ENCODE data around the gene PNMT.

PNMT gene, protein sequence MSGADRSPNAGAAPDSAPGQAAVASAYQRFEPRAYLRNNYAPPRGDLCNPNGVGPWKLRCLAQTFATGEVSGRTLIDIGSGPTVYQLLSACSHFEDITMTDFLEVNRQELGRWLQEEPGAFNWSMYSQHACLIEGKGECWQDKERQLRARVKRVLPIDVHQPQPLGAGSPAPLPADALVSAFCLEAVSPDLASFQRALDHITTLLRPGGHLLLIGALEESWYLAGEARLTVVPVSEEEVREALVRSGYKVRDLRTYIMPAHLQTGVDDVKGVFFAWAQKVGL

DNA sequence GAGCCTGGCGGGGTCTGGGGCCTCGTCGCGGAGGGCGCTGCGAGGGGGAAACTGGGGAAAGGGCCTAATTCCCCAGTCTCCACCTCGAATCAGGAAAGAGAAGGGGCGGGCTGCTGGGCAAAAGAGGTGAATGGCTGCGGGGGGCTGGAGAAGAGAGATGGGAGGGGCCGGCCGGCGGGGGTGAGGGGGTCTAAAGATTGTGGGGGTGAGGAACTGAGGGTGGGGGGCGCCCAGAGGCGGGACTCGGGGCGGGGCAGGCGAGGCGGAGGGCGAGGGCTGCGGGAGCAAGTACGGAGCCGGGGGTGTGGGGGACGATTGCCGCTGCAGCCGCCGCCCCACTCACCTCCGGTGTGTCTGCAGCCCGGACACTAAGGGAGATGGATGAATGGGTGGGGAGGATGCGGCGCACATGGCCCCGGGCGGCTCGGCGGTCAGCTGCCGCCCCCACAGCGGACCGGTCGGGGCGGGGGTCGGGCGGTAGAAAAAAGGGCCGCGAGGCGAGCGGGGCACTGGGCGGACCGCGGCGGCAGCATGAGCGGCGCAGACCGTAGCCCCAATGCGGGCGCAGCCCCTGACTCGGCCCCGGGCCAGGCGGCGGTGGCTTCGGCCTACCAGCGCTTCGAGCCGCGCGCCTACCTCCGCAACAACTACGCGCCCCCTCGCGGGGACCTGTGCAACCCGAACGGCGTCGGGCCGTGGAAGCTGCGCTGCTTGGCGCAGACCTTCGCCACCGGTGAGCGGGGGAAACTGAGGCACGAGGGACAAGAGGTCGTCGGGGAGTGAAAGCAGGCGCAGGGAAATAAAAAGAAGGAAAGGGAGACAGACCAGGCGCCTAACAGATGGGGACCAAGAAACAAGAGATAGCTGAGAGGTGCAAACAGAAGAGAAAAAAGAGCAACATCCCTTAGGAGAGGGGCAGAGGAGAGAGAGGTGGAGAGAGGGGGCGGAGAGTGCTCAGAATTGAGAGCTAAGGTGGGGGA is at the start of gene PNMT:
PNMT (plus strand) TSS at position 509 of the 980 bp plus-strand sequence; CDS start at position 532, 23 bp downstream.
- DNase-seq = peak; percentile 22

DNA sequence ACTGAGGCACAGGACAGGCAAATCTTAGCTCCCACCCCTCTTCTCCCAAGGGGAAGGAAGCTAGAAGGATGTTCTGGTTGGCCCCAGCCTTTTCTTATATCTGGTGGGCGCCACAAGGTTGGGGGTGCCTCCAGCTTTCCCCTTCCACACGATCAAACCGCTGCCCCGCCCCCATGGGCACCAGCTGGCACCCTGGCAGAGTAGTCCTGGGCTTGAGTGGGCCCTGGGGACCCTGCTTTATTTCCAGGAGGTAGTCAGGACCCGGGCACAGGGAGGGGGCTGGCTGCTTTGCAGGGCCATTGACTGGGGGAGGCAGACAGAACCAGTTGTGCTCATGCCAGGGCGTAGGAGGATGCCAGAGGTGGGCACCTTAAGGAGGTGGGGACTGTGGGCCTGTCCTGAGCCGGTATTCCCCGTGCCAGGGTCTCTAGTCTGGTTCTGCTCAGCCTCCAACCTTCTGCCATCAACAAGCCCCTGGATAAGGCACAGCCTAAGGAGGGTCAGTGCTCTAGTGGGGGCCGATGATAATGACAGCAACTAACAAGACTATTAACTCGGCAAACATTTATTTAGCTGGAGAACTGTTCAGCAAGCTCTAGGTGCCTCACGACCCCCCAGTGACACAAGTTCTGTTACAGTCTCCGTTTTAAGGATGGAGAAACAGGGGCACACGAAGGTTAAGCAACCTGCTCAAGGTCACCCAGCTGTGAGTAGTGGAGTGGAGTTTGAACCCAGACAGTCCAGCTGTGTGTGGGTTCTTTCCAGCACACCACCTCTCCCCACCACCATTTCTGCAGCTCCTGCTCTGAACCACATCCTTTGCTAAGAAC is 49.1 kb upstream of the PNMT start:
- peak; percentile 42 for DNase-seq

DNA sequence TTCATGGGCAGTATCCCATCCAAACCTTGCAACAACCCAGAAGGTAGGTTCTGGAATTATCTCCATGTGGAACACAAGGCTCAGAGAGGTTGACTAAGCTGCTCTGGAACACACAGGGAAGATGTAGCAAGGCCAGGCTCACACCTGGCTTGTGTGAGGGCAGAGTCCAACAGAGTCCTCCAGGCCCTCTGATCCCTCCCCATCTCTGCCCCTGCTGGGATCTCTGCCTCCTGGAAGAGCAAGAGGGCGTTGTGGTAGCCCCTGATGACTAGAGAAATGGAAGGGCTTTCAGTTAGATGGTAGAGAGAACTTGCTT is 48.5 kb upstream of the PNMT start:
- no peak for DNase-seq

GRCh38 chr17:39621523-39622379 is 46.5 kb upstream of the PNMT start:
- DNase-seq = peak; percentile 90

- DNase-seq = no peak
These were observed 45.8 kb upstream of the PNMT start for GRCh38 chr17:39622380-39623006.

DNA sequence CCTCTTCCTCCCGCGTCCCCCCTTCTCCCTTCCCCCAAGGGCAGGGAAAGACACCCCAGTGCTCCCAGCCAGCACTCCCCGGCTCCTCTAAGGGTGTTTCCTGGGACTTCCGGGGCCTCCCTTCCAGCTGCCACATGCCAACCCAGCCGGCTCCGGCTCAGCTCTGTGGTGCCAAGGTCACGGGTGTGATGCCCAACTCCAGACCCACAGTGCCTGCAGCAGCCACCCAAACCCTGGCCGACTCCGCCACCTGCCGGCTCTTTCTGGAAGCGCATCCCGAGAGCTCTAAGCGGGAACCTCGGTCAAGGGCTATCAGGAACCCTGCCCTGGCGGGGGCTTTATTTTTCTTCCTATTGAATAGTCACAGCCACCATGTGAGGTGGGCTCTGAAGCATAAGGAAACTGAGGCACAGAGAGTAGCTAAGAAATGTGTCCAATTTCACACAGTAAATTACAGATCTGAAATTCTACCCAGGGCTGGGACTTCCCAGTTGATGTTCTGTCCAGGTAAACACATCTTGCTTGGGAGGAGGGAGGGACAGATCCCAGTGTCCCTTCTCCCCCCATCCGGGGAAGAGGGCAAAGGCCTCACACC is 44.8 kb upstream of the PNMT start:
- DNase-seq = peak; percentile 48

- no peak for DNase-seq
These were observed 43.9 kb upstream of the PNMT start for GRCh38 chr17:39624313-39624712.

DNA sequence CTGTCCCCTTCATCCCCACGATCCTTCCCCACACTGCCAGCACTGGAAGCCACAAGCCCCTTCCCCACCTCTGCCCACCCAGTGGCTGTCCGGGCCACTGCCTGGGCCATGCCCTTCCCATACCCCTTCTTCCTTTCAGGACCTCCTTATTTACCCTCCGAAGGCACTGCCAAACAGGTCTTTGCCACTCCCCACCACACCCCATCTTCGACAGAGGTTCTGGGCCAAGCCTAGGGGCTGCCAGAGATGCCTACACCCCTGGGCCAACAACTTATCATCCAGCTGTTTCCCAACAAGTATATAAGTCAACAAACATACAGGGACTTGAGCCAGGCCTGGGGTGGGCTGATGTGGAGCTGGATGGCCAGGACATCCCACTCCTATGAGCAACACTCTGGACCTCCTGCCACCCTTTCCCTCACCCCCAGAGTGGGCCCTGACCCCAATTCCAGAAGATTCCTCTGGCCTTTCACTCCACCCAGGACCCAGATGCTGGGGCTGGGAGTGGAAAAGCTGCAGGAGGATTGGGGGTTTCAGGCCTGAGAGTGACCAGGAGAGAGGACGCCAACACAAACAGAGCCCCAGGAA is 43.0 kb upstream of the PNMT start:
- DNase-seq = no peak

DNA sequence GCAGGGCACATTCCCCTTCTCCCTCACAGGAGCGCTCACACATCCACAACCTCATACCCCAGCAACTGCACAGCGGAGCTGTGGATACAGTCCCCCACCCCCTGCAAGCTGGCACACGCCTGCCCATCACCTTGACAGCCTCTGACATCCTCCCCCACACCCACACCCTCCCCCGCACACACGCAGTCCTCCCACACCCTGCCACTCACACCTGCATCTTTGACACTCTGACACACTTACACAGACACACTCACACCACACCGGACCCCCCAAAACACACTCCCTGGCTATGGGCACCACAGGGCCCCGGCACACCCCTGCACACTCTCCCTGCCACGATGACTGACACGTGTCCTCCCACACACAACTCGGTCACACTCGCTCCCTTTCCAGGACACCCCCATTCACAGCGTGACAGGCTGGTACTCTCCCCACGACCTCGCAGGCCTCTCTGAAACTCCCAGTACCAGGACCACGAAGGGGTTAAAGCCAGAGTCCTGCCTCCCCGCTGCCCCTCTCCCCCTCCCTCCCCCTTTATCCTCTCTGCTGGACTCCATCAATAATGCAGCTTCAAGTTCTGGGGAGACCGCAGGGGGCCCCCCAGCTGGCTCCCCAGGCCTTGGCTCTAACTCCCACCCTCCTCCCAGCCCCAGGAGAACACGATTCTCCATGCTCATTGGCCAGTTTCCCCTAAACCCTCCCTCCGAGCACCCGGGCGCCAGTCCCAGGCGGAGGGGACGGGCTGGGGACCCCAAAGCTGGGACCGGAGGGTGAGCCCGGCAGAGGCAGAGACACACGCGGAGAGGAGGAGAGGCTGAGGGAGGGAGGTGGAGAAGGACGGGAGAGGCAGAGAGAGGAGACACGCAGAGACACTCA is 41.8 kb upstream of the PNMT start, which contains the start of gene PPP1R1B:
PPP1R1B (plus strand) TSS at position 782 of the 876 bp plus-strand sequence. CDS start 441 bp downstream, outside the sequence.
- no peak for DNase-seq

DNA sequence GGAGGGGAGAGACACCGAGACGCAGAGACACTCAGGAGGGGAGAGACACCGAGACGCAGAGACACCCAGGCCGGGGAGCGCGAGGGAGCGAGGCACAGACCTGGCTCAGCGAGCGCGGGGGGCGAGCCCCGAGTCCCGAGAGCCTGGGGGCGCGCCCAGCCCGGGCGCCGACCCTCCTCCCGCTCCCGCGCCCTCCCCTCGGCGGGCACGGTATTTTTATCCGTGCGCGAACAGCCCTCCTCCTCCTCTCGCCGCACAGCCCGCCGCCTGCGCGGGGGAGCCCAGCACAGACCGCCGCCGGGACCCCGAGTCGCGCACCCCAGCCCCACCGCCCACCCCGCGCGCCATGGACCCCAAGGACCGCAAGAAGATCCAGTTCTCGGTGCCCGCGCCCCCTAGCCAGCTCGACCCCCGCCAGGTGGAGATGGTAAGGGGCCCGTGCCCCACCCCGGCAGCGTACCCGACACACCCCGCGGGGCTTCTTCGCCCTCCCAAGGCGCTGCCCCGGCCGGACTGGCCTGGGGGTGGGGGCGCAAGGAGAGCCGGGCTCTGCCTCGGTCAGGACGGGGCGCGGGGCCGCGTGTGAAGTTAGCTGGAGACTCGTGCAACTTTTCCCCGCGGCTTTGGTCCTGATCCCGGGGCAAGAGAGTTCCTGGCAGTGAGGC is 41.1 kb upstream of the PNMT start:
- DNase-seq = no peak

DNA sequence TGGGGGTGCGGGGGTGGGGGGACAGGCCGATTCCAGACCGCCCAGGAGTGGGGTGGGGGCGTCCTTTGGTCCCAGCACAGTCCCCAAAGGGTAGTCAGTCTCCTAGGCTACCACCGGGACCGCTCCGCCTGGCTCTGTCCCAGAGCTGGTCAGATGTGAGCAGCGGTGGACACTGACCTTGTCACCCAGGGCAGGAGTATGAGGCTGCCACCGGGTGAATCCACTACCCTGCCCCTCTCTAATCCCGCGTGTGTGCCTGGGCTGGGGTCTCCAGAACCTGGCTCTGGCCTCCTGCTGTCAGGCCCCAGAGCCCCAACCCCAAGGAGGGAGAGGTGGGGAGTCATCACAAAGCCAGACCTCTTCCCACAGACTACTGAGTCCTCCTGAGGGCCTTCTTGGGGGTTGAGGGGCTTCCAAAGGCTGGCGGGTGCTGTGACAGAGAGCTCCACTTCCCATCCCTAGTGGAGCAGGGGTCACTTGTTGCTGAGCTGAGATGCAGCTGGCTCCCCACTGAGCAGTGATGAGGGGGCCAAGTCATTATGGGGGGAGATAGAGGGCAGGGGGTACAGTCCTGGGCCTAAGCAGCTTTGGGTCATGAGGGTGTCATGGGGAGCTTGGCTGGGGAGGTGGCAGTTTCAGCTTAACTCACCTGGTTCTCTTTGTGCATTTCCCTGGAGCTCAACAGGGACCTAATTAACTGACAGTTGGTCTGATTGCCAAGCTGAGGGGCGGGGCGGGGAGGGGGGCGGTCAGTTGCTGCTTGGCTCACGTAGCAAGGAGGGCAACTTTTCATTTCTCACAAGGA is 40.3 kb upstream of the PNMT start:
- no peak for DNase-seq

DNA sequence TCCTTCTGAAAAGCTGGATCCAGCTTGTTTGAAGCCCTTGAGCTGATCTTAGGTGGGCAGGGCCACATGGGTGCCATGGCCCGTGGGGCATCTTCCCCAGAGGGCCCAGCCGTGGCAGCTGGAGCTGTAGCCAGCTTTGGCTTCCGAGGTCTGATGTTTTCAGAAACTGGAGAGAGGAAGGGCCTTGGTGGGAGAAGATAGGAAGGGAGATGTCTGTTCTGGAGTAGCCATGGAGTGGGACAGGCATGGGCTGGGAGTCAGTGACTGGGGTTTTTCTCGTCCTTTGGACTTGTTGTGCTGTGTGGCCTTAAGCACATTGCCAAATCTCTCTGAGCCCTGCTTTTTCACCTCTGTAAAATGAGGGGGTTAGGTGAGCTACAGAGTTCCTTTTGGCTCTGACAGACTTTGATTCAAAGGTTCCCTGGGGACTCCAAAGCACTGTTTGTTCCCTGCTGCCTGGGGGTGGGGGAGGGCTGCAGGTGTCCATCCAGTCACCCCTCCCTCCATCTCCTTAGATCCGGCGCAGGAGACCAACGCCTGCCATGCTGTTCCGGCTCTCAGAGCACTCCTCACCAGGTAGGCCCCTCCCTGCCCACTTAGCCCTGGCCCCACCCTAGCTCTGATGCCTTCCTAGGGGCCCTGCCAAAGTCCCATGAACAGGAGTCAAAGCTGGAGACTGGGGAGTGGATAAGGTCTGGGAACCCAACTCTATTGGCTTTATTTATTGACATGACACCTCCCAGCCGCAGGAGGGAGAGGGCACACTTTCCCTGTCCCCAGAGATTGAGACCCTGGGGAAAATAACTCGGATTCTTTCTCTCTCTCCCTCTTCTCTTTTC is 39.4 kb upstream of the PNMT start:
- DNase-seq = no peak

DNA sequence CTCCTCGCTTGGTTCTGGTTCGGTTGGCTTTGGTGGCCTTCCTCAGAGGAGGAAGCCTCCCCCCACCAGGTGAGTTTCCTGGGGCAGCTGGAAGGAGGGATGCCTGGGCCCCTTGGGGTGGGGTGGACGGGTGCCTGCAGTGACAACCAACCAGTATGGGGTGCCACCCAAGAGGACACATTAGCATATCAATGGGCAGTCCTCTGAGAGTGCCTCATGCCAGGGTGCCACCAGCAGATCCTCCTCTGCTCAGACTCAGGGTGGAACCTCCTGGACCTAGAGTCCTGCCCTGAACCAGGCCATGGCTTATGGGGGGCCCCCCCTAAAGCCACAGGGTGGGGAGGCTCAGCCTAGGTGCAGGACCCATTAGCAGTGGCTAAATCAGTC is 38.8 kb upstream of the PNMT start:
- no peak for DNase-seq

DNA sequence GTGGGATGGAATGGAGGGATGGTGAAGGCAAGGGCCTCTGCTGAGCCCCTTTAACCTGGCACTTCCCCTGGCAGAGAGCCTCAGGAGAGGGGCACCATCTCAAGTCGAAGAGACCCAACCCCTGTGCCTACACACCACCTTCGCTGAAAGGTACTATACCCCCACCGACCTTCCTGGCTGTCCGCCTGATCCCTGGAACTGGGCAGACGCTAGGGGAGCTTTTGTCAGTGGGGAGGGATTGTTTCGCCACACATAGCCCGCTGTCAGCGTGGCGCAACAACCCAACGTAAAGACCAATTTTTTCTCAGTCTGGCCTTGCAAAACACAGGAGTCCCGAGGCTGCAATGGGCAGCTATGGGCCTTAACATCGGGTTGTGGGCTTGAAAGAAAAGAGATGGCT is 38.4 kb upstream of the PNMT start:
- DNase-seq = no peak

DNA sequence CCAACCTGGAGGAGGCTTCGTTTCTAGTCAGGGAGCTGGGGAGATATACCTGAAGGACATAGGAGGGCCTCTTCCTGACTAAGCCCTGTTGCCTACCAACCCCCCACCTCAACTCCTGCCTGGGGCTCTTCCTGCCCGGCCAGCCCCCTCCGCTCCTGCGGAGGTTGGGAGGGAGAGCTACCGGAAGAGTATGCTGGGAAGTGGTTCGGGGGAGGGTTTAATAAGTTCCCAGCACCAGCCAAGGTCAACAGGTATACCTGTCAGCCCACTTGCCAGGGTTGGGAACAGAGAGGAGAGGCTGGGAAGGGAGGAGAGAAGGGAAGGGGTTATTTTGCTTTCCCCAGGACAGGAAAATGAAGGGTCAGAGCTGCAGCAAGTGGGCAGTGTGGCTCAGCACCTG is 36.9 kb upstream of the PNMT start:
- DNase-seq = no peak

- no peak for DNase-seq
These were observed 35.9 kb upstream of the PNMT start for GRCh38 chr17:39632153-39632941.

Data from NCI-H1694 treated with DMSO at 0.1 percent for 48 hours (cell line).